Effector CD8-positive, alpha-beta T cell (primary cell): ENCODE data around the gene ZNF443.
"Not testable (repeated sequence)": the region's sequence is repeated elsewhere in the genome, so short reads cannot be mapped to it uniquely, and the experiment has no call there.

Experiments
- DNase-seq: peaks from one replicate; lab custom pipeline; 2025; lab: John Stamatoyannopoulos, UW
- total RNA-seq, 4 experiments: gene quantifications; one replicate each; lab custom pipeline; 2026; lab: John Stamatoyannopoulos, UW

The ZNF443 gene
- 7.3 to 16.0 (median 15.2) reads per million in 4 experiments for total RNA-seq

GRCh38 chr19:12440541-12441316, at the start of gene ZNF443:
TSS of gene ZNF443 (minus strand) at chr19:12441021. CDS start at chr19:12440914, 107 bp downstream.
- DNase-seq, result peak; percentile 98

GRCh38 chr19:12486265-12486783, 45.5 kb upstream of the ZNF443 start:
- DNase-seq, result not testable (repeated sequence)

GRCh38 chr19:12485571-12485970, 44.8 kb upstream of the ZNF443 start:
- no peak for DNase-seq

GRCh38 chr19:12485052-12485416, 44.2 kb upstream of the ZNF443 start:
- DNase-seq, result no peak

- DNase-seq, result peak; percentile 86
Observed at GRCh38 chr19:12484371-12485051, 43.7 kb upstream of the ZNF443 start, which contains the start of gene ZNF709. TSS of gene ZNF709 (minus strand) at chr19:12484816. CDS start at chr19:12484657, 159 bp downstream.

- DNase-seq, result no peak
Observed at GRCh38 chr19:12484011-12484370, 43.2 kb upstream of the ZNF443 start.

GRCh38 chr19:12482509-12482886, 41.7 kb upstream of the ZNF443 start:
- DNase-seq, result no peak

- DNase-seq, result no peak
Observed at GRCh38 chr19:12481781-12482508, 41.1 kb upstream of the ZNF443 start.

GRCh38 chr19:12478234-12478941, 37.6 kb upstream of the ZNF443 start:
- no peak for DNase-seq

GRCh38 chr19:12467651-12468050, 26.8 kb upstream of the ZNF443 start:
- DNase-seq, result not testable (repeated sequence)

GRCh38 chr19:12465211-12465610, 24.4 kb upstream of the ZNF443 start:
- no peak for DNase-seq

- no peak for DNase-seq
Observed at GRCh38 chr19:12464769-12465168, 23.9 kb upstream of the ZNF443 start.

- not testable (repeated sequence) for DNase-seq
Observed at GRCh38 chr19:12464139-12464538, 23.3 kb upstream of the ZNF443 start.

- DNase-seq, result no peak
Observed at GRCh38 chr19:12453495-12453894, 12.7 kb upstream of the ZNF443 start.

GRCh38 chr19:12450844-12451243, 10.0 kb upstream of the ZNF443 start:
- no peak for DNase-seq

GRCh38 chr19:12448808-12449207, 8.0 kb upstream of the ZNF443 start:
- DNase-seq, result no peak

- peak; percentile 12 for DNase-seq
Observed at GRCh38 chr19:12439686-12440540, 908 bp downstream of the ZNF443 start.

- not testable (repeated sequence) for DNase-seq
Observed at GRCh38 chr19:12430726-12431299, 10.0 kb downstream of the ZNF443 start.

- DNase-seq, result no peak
Observed at GRCh38 chr19:12425888-12426274, 14.9 kb downstream of the ZNF443 start.

GRCh38 chr19:12425236-12425887, 15.5 kb downstream of the ZNF443 start:
- DNase-seq, result no peak
